Peyer's patch (tissue), 4 donors: ENCODE data around the gene TMEM239.

Experiments used
- POLR2A ChIP-seq, 2 donors: fragments of 450-650 bp; IDR thresholded peaks; one replicate each; pipeline ENCODE4 v1.5.1; 2017; ENCODE audit warnings: antibody characterized with exemption in 2 of 2, mild to moderate bottlenecking in 2 of 2, moderate library complexity in 2 of 2
- TF ChIP-seq, protein P1 (sequence below), 6 experiments: fragments of 450-650 bp in 4 of 6; fragments of 200-600 bp in 2 of 6; sonication (generic) in 1 of 6; IDR thresholded peaks; one replicate each; pipeline ENCODE4 v1.5.1; 2017 to 2019; ENCODE audit warnings: antibody characterized with exemption in 6 of 6, mild to moderate bottlenecking in 3 of 6, moderate library complexity in 1 of 6

DNA sequence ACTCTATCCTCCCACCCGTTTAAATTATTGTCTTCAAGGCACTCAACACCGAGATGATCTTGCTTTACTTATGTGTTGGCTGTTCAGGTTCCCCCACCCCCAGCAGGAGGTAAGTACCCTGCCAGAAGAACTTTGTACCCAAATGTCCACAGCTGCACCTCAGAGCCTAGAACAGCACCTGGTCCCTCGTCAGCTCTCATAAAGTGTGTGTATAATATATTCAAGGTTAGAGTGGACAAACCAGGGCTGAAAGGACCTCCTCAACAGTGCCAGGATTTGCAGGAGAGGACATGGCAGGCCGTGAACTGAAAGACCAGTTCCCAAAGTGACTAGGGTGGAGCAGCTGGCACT, 9.8 kb upstream of the TMEM239 start:
- no peak for TF ChIP-seq POLR2A (IDR thresholded peaks at IDR 0.05)
- TF ChIP-seq, protein P1, sequence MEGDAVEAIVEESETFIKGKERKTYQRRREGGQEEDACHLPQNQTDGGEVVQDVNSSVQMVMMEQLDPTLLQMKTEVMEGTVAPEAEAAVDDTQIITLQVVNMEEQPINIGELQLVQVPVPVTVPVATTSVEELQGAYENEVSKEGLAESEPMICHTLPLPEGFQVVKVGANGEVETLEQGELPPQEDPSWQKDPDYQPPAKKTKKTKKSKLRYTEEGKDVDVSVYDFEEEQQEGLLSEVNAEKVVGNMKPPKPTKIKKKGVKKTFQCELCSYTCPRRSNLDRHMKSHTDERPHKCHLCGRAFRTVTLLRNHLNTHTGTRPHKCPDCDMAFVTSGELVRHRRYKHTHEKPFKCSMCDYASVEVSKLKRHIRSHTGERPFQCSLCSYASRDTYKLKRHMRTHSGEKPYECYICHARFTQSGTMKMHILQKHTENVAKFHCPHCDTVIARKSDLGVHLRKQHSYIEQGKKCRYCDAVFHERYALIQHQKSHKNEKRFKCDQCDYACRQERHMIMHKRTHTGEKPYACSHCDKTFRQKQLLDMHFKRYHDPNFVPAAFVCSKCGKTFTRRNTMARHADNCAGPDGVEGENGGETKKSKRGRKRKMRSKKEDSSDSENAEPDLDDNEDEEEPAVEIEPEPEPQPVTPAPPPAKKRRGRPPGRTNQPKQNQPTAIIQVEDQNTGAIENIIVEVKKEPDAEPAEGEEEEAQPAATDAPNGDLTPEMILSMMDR (IDR thresholded peaks at IDR 0.05) = no peak
